SH-SY5Y (cell line): ENCODE results near the gene ACAN.

Experiments
- GATA2 ChIP-seq: IDR thresholded peaks from 2 replicates; pipeline ENCODE4 v1.6.1; 2011; ENCODE audit warnings: mild to moderate bottlenecking, low read depth, low read length
- GATA3 ChIP-seq: IDR thresholded peaks from 2 replicates; pipeline ENCODE4 v1.6.1; 2011; ENCODE audit warnings: low read depth, mild to moderate bottlenecking, low read length, moderate library complexity

DNA sequence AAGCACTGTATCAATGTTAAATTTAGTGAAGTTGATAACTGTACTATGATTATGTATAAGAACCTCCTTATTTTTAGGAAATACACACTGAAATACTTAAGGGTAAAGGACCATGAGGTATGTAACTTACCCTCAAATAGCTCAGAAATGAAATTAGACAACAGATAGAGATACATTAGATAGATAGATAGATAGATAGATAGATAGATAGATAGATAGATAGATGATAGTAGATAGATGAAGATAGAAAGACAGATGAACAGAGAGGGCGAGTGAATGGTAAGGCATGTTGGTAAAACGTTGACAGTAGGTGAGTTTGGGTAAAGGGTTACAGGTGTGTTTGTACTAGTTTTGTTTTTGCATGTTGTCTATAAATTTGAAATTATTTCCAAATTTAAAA is 38.0 kb upstream of the ACAN start:
- no peak for TF ChIP-seq GATA2
- TF ChIP-seq GATA3 = no peak
